RPMI7951 (cell line): ENCODE results near the gene SLC1A4. TPM values are rescaled to one million over a fixed set of nuclear protein-coding genes. Genes with fewer than 3 reads are reported as not detected.

ENCODE experiments used
- DNase-seq: peaks from one replicate; pipeline ENCODE4 v3.0.0-alpha.2; 2012; ENCODE audit warnings: low read depth
- total RNA-seq: library from RNA; depleted of rRNA; stranded (reverse); fragments of >200 nt; shearing (Covaris generic); gene quantifications from 2 replicates; pipeline ENCODE4 v1.2.3, GENCODE V29; 2014

Gene SLC1A4
- total RNA-seq, 1 experiment from 2014 or later, result 17.1 TPM

- DNase-seq, result no peak
Observed at GRCh38 chr2:65053199-65053598, 64.0 kb downstream of the SLC1A4 start.

DNA sequence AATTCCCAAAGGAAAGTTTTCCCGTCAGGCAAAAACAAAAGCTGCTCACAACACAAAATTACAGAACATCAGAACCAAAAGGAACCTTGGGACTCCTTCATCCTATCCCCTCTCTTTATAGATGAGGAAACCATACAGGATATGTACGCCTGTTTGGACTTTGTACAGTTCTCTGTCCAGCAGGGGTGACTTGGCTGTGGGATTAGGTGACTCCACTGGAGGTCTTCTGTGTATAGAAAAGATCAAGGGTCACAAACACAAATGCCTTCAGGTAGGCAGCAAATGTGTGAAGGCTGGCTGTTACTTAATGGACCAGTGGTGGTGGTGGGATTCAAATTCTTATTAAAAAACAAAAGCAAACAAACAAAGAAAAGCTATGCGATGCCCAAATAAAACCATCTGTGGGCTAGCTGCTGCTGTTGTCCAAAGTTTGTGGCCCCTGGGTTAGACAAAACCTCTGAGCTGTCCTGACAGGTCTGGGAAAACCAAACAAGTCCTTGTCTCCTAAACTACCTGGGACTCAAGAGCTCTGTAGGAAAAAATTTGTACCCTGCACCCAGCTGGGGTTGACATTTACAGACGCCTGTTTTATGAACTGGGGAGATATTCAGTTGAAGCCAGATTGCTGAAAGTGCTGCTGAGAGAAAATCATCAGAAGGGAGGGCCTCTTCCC lies 65.7 kb downstream of the SLC1A4 start:
- no peak for DNase-seq

DNA sequence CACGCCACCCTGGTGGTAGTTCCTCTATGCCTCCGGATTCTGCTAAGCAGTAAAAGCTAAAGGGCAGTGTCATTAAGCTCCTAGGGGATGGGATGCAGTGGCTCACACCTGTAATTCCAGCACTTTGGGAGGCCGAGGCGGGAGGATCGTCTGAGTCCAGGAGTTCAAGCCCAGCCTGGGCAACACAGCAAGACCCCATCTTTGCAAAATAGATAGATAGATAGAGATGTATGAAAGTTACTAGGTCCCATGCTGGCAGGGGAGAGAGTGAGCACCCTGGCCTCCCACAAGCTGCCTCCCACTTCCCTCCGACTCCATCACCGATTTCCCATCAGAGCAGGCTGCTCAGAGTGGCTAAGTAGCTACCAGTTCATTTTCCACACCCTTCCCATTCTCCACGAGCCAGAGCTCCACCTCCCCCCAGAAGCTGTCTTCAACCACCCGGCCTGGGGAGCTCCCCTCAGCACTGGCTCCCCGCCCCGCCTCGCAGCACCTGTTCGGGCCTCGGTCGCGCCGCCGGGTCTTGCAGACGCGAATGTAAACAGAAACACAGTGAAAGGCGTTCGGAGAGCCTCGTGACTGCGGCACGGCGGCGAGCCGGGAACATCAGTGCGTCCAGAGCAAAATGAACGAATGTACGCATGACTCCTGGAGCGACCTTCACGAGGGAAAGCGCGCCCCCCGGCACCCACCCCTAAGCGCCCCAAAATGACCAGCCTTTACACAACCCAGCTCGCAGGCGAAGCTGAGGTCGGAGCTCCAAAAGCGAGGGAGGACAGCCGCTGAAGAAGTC lies 66.4 kb downstream of the SLC1A4 start:
- DNase-seq, result no peak

DNA sequence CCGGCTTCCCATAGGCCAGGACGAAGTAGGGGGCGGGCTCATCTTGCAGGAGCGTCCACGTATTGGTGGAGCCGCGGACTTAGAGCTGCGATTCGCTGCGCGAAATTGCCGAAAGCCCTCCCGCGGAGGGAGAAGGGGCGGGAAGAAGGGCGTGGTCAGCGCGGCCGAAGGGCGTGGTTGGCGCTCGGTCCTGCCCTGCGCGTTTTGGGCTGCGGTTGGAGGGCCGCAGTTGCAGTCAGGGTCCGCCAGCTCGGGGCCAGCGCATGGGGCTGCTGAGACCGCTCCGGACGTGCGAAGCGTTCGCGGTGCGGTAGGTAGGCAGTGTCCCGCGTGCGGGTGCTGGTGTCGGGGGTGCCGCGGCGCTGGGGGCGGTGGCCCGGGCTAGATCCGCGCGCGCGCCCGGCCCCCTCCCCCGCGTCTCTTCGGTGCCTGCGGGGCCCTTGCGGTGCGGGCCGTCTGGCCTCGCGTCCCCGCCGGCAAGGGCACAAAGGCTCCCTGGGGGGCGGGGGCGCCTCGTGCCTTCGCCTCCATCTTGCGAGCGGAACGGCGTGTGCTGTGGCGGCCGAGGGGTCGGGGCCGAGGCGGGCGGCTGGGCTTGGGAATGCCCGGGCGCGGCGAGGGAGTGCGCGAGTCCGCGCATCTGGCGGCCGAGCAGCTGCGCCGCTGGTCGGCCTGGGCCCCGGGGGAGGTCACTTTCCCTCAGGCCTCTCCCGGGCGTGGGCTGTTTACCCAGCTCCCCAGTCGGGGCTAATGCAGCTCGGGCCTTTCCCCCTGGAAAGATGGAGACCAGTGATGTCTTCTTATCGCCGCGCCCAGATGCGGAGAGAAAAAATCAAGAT lies 67.2 kb downstream of the SLC1A4 start, which contains the start of gene CEP68:
Gene CEP68, plus strand, starts transcription at position 202 of the 839 bp plus-strand sequence. CDS start 13,029 bp downstream, outside the sequence.
- DNase-seq, result peak; percentile 96

- no peak for DNase-seq
Observed at GRCh38 chr2:65057054-65057375, 67.8 kb downstream of the SLC1A4 start.

DNA sequence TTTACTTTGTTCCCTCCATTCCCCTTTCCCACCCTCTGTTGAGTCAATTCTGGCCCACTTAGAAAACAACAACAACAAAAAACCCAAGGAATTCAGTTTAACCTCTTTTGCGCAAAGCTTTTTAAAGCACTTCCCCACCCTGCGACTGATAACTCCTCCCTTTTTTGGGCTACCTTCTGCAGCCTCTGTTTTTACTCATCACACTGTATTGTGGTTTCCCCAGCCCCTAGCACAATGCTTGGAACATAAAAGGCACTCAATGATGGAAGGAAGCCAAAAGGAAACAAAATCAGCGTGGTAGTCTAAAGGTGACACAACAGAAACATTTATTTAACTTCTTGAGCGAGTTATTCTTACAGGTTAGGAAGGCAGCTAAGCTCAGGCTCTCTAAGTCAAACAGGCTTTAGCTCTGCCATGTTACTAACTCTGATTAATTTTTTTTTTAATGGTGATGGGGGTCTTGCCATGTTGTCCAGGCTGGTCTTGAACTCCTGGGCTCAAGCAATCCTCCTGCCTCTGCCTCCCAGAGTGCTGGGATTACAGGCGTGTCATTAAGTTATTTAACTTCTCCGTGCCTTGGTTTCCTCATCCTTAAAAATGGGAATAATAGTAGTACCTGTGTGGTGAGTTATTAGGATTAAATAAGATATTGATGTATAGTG lies 68.3 kb downstream of the SLC1A4 start:
- peak; percentile 62 for DNase-seq

DNA sequence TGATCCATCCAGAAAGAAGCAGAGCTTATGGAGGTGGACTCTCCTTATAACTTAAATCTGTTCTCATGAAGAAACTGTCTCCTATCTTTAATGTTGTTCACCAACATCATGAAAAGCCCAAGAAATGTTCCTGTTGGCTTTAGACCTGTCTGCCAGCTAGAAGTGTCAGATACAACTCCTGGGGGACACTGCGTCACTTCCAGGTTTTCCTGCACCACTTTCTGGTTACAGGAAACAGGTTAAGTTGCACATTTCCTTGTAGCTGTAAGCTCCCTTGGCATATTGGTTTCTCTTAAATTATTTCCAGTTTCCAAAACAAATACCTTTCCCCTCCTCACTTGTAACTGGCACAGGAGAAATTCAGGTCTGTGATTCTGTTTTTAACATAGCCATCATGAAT lies 69.9 kb downstream of the SLC1A4 start:
- DNase-seq, result no peak

DNA sequence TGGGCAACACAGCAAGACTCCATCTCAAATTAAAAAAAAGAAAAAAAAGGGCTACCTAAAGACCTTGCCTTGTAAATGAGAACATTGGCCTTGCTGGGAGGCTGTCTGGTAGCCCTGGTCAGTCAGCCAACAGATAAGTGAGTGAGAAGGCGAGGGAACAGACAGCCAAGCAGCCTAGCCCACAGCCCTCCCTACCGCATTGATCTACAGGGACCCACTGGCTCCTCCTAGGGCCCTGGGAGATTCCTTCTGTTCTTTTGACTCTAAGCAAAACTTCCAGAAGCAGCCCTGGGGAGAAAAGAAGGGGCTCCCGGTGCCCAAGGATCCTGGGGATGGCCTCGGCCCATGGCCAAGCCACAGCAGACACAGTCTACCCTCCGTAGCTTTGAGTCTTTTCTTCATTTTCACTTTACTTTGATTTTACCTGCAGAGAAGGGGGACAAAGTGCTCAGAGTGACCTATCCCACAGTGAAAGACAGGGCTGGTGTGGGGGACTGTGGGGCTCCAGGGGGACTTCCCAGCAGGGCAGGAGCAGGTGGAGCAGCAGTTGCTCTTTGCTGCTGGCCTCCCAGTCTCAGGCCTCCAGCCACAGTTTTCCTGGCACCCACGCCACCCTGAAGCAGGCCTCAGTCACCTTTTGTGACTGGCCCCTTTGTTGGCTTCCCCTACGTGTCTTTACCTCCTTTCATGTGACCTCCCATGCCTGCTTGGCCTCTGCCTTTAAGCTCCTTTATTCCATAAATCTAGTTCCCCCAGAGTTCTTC lies 72.1 kb downstream of the SLC1A4 start:
- DNase-seq, result no peak

GRCh38 chr2:65061910-65062339 lies 72.7 kb downstream of the SLC1A4 start:
- DNase-seq, result no peak

GRCh38 chr2:65062843-65063825 lies 73.9 kb downstream of the SLC1A4 start:
- DNase-seq, result no peak

DNA sequence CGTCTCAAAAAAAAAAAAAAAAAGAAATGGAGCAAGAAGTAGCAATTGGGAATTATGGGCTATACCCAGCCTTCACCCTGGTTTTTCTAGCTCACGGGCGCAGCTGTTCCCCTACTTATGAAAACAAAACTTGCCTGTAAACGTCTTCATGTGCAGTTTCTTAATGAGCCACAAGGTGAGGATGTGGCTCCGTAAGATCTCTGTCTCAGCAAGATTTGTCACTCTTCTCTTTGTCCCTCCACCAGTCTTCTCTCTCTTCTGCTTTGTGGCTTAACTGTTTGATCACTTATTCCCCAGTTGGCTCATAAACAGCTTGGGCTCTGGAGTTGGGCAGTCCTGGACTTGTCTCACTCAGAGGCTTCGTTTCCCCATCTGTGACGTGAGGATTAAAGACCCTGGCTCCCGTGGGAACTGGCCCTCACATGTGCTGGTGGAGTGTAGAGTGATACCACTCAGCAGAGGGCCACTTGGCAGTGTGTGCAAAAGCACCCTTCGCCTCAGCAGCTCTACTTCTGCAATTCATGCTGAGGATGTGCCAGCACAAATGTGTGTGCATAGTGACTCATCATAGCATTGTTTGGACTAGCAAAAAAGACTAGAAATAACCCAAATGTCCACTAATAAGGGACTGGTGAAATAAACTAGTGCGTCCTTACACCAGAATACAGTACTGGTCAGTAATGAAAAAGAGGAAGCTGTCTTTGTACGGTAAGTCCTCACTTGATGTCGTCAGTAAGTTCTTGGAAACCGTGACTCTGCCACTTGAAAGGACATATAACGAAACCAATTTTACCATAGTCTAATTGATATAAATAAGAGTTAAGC lies 75.7 kb downstream of the SLC1A4 start:
- peak; percentile 78 for DNase-seq

GRCh38 chr2:65067806-65068553 lies 78.8 kb downstream of the SLC1A4 start:
- no peak for DNase-seq

DNA sequence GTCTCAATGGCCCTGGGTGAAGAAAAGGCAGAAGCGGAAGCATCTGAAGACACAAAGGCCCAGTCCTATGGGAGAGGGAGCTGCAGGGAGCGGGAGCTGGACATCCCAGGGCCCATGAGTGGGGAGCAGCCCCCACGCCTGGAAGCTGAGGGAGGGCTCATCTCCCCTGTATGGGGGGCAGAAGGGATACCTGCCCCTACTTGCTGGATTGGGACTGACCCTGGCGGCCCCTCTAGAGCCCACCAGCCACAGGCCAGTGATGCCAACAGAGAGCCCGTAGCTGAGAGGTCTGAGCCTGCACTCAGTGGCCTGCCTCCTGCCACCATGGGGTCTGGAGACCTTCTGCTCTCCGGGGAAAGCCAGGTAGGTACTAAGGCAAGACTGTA lies 80.2 kb downstream of the SLC1A4 start:
- DNase-seq, result no peak

GRCh38 chr2:65070172-65070830 lies 81.1 kb downstream of the SLC1A4 start:
- peak; percentile 50 for DNase-seq

DNA sequence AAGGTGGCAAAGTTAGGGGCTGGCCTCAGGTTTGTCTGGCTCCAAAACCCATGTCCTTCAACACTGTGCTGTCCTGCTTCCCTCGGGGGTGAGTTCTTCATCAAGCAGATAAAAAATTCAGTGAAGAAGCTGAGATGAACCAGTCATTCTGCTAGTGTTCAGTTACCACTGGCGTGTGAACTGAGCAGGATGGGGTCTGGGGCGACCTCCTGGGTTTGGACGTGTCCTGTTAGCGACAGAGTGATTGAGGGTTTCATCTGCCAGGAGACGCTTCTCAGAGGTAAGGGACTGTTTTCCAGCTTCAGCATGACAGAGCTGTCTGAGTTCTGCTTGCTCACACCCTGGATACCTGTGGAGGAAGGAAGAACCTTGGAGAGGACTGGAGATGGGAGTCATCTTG lies 81.7 kb downstream of the SLC1A4 start:
- no peak for DNase-seq

GRCh38 chr2:65071499-65072180 lies 82.4 kb downstream of the SLC1A4 start:
- peak; percentile 34 for DNase-seq
